ENCODE results near the gene ABCD3. TPM values are rescaled to one million over a fixed set of nuclear protein-coding genes. Genes with fewer than 3 reads are reported as not detected.

The ABCD3 gene
- total RNA-seq, 5 donors from 2014 or later (not counting 1 experiment from before 2014, with no cell fraction given), result 17.3 to 29.9 (median 24.2) TPM

DNA sequence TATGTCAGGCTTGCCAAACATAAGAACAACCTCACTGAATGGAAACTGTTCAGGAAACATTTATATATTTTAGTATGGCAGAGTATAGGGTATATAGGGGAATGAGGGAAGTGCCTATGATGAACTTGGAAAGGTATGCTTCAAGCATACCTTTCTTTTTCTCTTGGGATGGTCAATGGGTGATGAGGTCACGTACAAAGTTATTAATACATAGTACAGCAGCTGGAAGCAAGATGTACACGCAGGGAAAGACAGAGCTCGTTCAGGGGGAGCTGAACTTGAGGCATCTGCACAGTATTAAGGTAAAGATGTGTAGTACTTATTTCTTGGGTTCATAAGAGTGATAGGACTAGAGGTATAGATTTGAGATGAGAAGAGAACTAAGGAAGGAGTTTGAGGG lies 61.5 kb downstream of the ABCD3 start:
- Mint-ChIP-seq H3K27ac (no peak overlapping the region), H3K36me3 (peaks cover 50% of the 10 kb centered on the region), H3K27me3 (no peaks in the 10 kb centered on the region), H3K9me3 (no peaks in the 10 kb centered on the region), H3K4me3 (no peak overlapping the region), H3K4me1 (no peaks in the 10 kb centered on the region)
- no peaks in the 10 kb centered on the region for H3K27me3 ChIP-seq (replicated peaks in 1 of 2; ENCODE audit: control insufficient read depth in 2 of 2, extremely low read depth in 1 of 2, insufficient read depth in 2 of 2, low read length in 1 of 2)
- ATAC-seq (replicated peaks in 1 of 4) (no peak), DNase-seq (no peak)
- no peak overlapping the region for H3K27ac ChIP-seq (ENCODE audit: low read length)
- H3K4me1 ChIP-seq (ENCODE audit: control insufficient read depth in 1 of 2, extremely low read depth in 1 of 2, insufficient read depth in 2 of 2, low read length in 2 of 2), result no peaks in the 10 kb centered on the region
- POLR2A ChIA-PET, result no interaction called here
- H3K9me3 ChIP-seq, result no peaks in the 10 kb centered on the region
- peaks cover 0 to 29% of the 10 kb centered on the region in 2 donors for H3K36me3 ChIP-seq (ENCODE audit: control insufficient read depth in 2 of 2, extremely low read depth in 1 of 2, insufficient read depth in 1 of 2, low read length in 1 of 2)
- 94% methylated on average over 2 of the region's 3 CpGs for WGBS (ENCODE audit: insufficient coverage)
- CTCF ChIA-PET, result no interaction called here
- no peak overlapping the region for H3K4me3 ChIP-seq (ENCODE audit: control insufficient read depth in 1 of 2, extremely low read depth in 1 of 2, low read length in 1 of 2)

DNA sequence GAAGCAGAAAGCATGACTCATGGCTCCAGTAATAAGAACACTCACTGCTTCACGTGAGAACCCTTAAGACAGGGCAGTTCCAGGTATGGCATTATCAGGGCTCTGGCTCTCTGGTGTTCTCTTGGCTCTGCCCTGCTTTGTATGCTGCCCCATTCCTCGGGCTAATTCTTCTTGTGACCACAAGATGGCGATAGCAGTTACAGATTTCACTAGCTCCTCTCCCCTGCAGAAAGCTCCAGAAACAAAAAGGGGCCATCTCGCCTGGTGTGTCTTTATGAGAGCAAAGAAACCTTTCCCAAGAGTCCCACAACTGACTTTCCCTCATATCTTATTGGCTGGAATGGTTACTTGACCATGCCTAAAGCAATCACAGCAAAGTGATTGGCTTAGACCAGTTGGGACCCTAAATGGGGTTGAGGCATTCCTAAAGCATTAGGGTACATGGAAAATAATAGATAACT lies 63.3 kb downstream of the ABCD3 start:
- no peak overlapping the region for H3K4me3 ChIP-seq (ENCODE audit: control insufficient read depth in 1 of 2, extremely low read depth in 1 of 2, low read length in 1 of 2)
- ChIA-PET CTCF (interaction anchor here (0.6 to 2.0 kb wide), 15 partner anchors 10 to 594 kb away, joined by 3 to 28 read pairs (median 4); no protein-coding TSS in a partner anchor), POLR2A (interaction anchor here in 1 of 2 donors (0.6 kb wide), 1 partner anchor 10 kb away, joined by 3 read pairs; no protein-coding TSS in a partner anchor)
- no peak overlapping the region for H3K27ac ChIP-seq (ENCODE audit: low read length)
- no peaks in the 10 kb centered on the region for H3K27me3 ChIP-seq (replicated peaks in 1 of 2; ENCODE audit: control insufficient read depth in 2 of 2, extremely low read depth in 1 of 2, insufficient read depth in 2 of 2, low read length in 1 of 2)
- H3K36me3 ChIP-seq (ENCODE audit: control insufficient read depth in 2 of 2, extremely low read depth in 1 of 2, insufficient read depth in 1 of 2, low read length in 1 of 2), result peaks cover 0 to 34% of the 10 kb centered on the region in 2 donors
- no peak overlapping the region for H3K27ac Mint-ChIP-seq
- peak in 26 of 35 experiments; percentile 0 to 69 (median 13) for DNase-seq
- H3K9me3 Mint-ChIP-seq, result no peaks in the 10 kb centered on the region
- no peaks in the 10 kb centered on the region for H3K4me1 ChIP-seq (ENCODE audit: control insufficient read depth in 1 of 2, extremely low read depth in 1 of 2, insufficient read depth in 2 of 2, low read length in 2 of 2)
- peaks cover 55% of the 10 kb centered on the region for H3K36me3 Mint-ChIP-seq
- H3K4me3 Mint-ChIP-seq, result no peak overlapping the region
- H3K27me3 Mint-ChIP-seq, result no peaks in the 10 kb centered on the region
- no peaks in the 10 kb centered on the region for H3K4me1 Mint-ChIP-seq
- WGBS (ENCODE audit: insufficient coverage), result 17% methylated on average over 2 of the region's 4 CpGs
- peak; percentile 57 to 77 (median 61) for ATAC-seq (replicated peaks in 1 of 4)
- H3K9me3 ChIP-seq, result no peaks in the 10 kb centered on the region

GRCh38 chr1:94486990-94487389 lies 68.8 kb downstream of the ABCD3 start:
- 100% methylated on average over 2 of the region's 5 CpGs for WGBS (ENCODE audit: insufficient coverage)
- Mint-ChIP-seq H3K9me3 (no peaks in the 10 kb centered on the region), H3K27me3 (no peaks in the 10 kb centered on the region), H3K36me3 (peaks cover 67% of the 10 kb centered on the region), H3K27ac (no peak overlapping the region), H3K4me1 (no peaks in the 10 kb centered on the region), H3K4me3 (no peak overlapping the region)
- Histone ChIP-seq H3K27me3 (replicated peaks in 1 of 2; ENCODE audit: control insufficient read depth in 2 of 2, extremely low read depth in 1 of 2, insufficient read depth in 2 of 2, low read length in 1 of 2) (no peaks in the 10 kb centered on the region), H3K4me3 (ENCODE audit: control insufficient read depth in 1 of 2, extremely low read depth in 1 of 2, low read length in 1 of 2) (no peak overlapping the region), H3K36me3 (ENCODE audit: control insufficient read depth in 2 of 2, extremely low read depth in 1 of 2, insufficient read depth in 1 of 2, low read length in 1 of 2) (peaks cover 6 to 44% of the 10 kb centered on the region in 2 donors), H3K4me1 (ENCODE audit: control insufficient read depth in 1 of 2, extremely low read depth in 1 of 2, insufficient read depth in 2 of 2, low read length in 2 of 2) (no peaks in the 10 kb centered on the region), H3K9me3 (peaks cover 2% of the 10 kb centered on the region), H3K27ac (ENCODE audit: low read length) (no peak overlapping the region)
- ChIA-PET CTCF (interaction anchor here (0.6 to 0.7 kb wide), 2 partner anchors 317 to 1343 kb away, joined by 3 to 5 read pairs; no protein-coding TSS in a partner anchor), POLR2A (interaction anchor here in 1 of 2 donors (0.5 kb wide), 1 partner anchor 570 kb away, joined by 4 read pairs; no protein-coding TSS in a partner anchor)
- DNase-seq (no peak), ATAC-seq (replicated peaks in 1 of 4) (no peak)

GRCh38 chr1:94490556-94490955 lies 72.4 kb downstream of the ABCD3 start:
- no peaks in the 10 kb centered on the region for H3K4me1 ChIP-seq (ENCODE audit: control insufficient read depth in 1 of 2, extremely low read depth in 1 of 2, insufficient read depth in 2 of 2, low read length in 2 of 2)
- Mint-ChIP-seq H3K4me1 (no peaks in the 10 kb centered on the region), H3K4me3 (no peak overlapping the region), H3K27me3 (no peaks in the 10 kb centered on the region), H3K36me3 (peaks cover 57% of the 10 kb centered on the region), H3K27ac (no peak overlapping the region), H3K9me3 (no peaks in the 10 kb centered on the region)
- WGBS (ENCODE audit: insufficient coverage), result no CpG with 5 or more reads among the region's 2 CpGs
- H3K27me3 ChIP-seq (replicated peaks in 1 of 2; ENCODE audit: control insufficient read depth in 2 of 2, extremely low read depth in 1 of 2, insufficient read depth in 2 of 2, low read length in 1 of 2), result no peaks in the 10 kb centered on the region
- no peak overlapping the region for H3K4me3 ChIP-seq (ENCODE audit: control insufficient read depth in 1 of 2, extremely low read depth in 1 of 2, low read length in 1 of 2)
- no peak overlapping the region for H3K27ac ChIP-seq (ENCODE audit: low read length)
- ChIA-PET CTCF (no interaction called here), POLR2A (no interaction called here)
- H3K36me3 ChIP-seq (ENCODE audit: control insufficient read depth in 2 of 2, extremely low read depth in 1 of 2, insufficient read depth in 1 of 2, low read length in 1 of 2), result peaks cover 8 to 27% of the 10 kb centered on the region in 2 donors
- H3K9me3 ChIP-seq, result peaks cover 3% of the 10 kb centered on the region
- DNase-seq, result no peak
- ATAC-seq (replicated peaks in 1 of 4), result no peak

- Mint-ChIP-seq H3K27me3 (no peaks in the 10 kb centered on the region), H3K9me3 (no peaks in the 10 kb centered on the region), H3K36me3 (peaks cover 58% of the 10 kb centered on the region), H3K4me1 (no peaks in the 10 kb centered on the region), H3K4me3 (no peak overlapping the region), H3K27ac (peak overlapping the region in 1 of 2 donors; percentile 53)
- Histone ChIP-seq H3K27me3 (replicated peaks in 1 of 2; ENCODE audit: control insufficient read depth in 2 of 2, extremely low read depth in 1 of 2, insufficient read depth in 2 of 2, low read length in 1 of 2) (no peaks in the 10 kb centered on the region), H3K27ac (ENCODE audit: low read length) (no peak overlapping the region), H3K4me3 (ENCODE audit: control insufficient read depth in 1 of 2, extremely low read depth in 1 of 2, low read length in 1 of 2) (no peak overlapping the region), H3K9me3 (peaks cover 3% of the 10 kb centered on the region), H3K36me3 (ENCODE audit: control insufficient read depth in 2 of 2, extremely low read depth in 1 of 2, insufficient read depth in 1 of 2, low read length in 1 of 2) (peaks cover 2 to 15% of the 10 kb centered on the region in 2 donors), H3K4me1 (ENCODE audit: control insufficient read depth in 1 of 2, extremely low read depth in 1 of 2, insufficient read depth in 2 of 2, low read length in 2 of 2) (no peaks in the 10 kb centered on the region)
- WGBS (ENCODE audit: insufficient coverage), result 72% methylated on average over 2 of the region's 2 CpGs
- CTCF ChIA-PET, result interaction anchor here in 1 of 2 donors (0.5 to 1.2 kb wide), 4 partner anchors 15 to 264 kb away, joined by 3 to 6 read pairs (median 4); no protein-coding TSS in a partner anchor
- no peak for DNase-seq
- no peak for ATAC-seq (replicated peaks in 1 of 4)
- POLR2A ChIA-PET, result interaction anchor here in 1 of 2 donors (0.6 kb wide), 1 partner anchor 78 kb away, joined by 5 read pairs; no protein-coding TSS in a partner anchor
These were observed 78.0 kb downstream of the ABCD3 start for GRCh38 chr1:94496076-94496755.

GRCh38 chr1:94501426-94501825 lies 83.2 kb downstream of the ABCD3 start:
- Mint-ChIP-seq H3K4me1 (peaks cover 0 to 7% (median 2%) of the 10 kb centered on the region in 3 donors), H3K27ac (no peak overlapping the region), H3K36me3 (peaks cover 72% of the 10 kb centered on the region), H3K4me3 (no peak overlapping the region), H3K9me3 (peaks cover 0 to 6% (median 3%) of the 10 kb centered on the region in 3 donors), H3K27me3 (no peaks in the 10 kb centered on the region)
- ChIA-PET CTCF (interaction anchor here (0.5 to 0.7 kb wide), 3 partner anchors 25 to 218 kb away, joined by 3 to 5 read pairs (median 3); no protein-coding TSS in a partner anchor), POLR2A (no interaction called here)
- DNase-seq (no peak), ATAC-seq (replicated peaks in 1 of 4) (no peak)
- no peaks in the 10 kb centered on the region for H3K9me3 ChIP-seq
- H3K27ac ChIP-seq (ENCODE audit: low read length), result no peak overlapping the region
- WGBS (ENCODE audit: insufficient coverage), result 100% methylated on average over 1 of the region's 2 CpGs
- H3K4me3 ChIP-seq (ENCODE audit: control insufficient read depth in 1 of 2, extremely low read depth in 1 of 2, low read length in 1 of 2), result no peak overlapping the region
- H3K27me3 ChIP-seq (replicated peaks in 1 of 2; ENCODE audit: control insufficient read depth in 2 of 2, extremely low read depth in 1 of 2, insufficient read depth in 2 of 2, low read length in 1 of 2), result no peaks in the 10 kb centered on the region
- peaks cover 0 to 20% of the 10 kb centered on the region in 2 donors for H3K36me3 ChIP-seq (ENCODE audit: control insufficient read depth in 2 of 2, extremely low read depth in 1 of 2, insufficient read depth in 1 of 2, low read length in 1 of 2)
- no peaks in the 10 kb centered on the region for H3K4me1 ChIP-seq (ENCODE audit: control insufficient read depth in 1 of 2, extremely low read depth in 1 of 2, insufficient read depth in 2 of 2, low read length in 2 of 2)

All from T-cell (primary cell).